ENCODE measurements around the gene BANF1.

Gene BANF1

GRCh38 chr11:66042996-66043906, 40.9 kb downstream of the BANF1 start:
- Histone ChIP-seq H3K9ac (ENCODE audit: low read depth, low read length) (no peak overlapping the region), H3K4me3 (ENCODE audit: low read depth in 1 of 2, low read length in 2 of 2) (no peak overlapping the region), H3K27me3 (ENCODE audit: insufficient read depth, low read length, poor library complexity) (no peaks in the 10 kb centered on the region), H3K27ac (ENCODE audit: low read length) (no peak overlapping the region), H2AFZ (ENCODE audit: low read depth, low read length) (no peak overlapping the region), H4K20me1 (ENCODE audit: insufficient read depth, low read length) (no peaks in the 10 kb centered on the region), H3K79me2 (ENCODE audit: insufficient read depth, low read length) (no peaks in the 10 kb centered on the region), H3K9me3 (ENCODE audit: insufficient read depth, low read length, severe bottlenecking) (no peaks in the 10 kb centered on the region), H3K36me3 (ENCODE audit: insufficient read depth, low read length) (no peaks in the 10 kb centered on the region), H3K4me1 (ENCODE audit: insufficient read depth, low read length) (peaks cover 13% of the 10 kb centered on the region), H3K4me2 (ENCODE audit: insufficient read depth, low read length) (no peak overlapping the region)
- ATAC-seq (ENCODE audit: insufficient read depth, low read depth) (no peak), DNase-seq (no peak)
- TF ChIP-seq EZH2 (IDR thresholded peaks at IDR 0.05; ENCODE audit: borderline replicate concordance, low read depth, low read length, severe bottlenecking) (no peak), CTCF (IDR thresholded peaks at IDR 0.05; ENCODE audit: borderline replicate concordance, extremely low read depth, low read length, poor library complexity, severe bottlenecking) (no peak)

GRCh38 chr11:66044757-66045156, 42.5 kb downstream of the BANF1 start:
- peaks cover 13% of the 10 kb centered on the region for H3K4me1 ChIP-seq (ENCODE audit: insufficient read depth, low read length)
- peak overlapping the region; percentile 59 for H3K4me2 ChIP-seq (ENCODE audit: insufficient read depth, low read length)
- DNase-seq: no peak
- peak overlapping the region; percentile 50 for H2AFZ ChIP-seq (ENCODE audit: low read depth, low read length)
- H3K9me3 ChIP-seq (ENCODE audit: insufficient read depth, low read length, severe bottlenecking): no peaks in the 10 kb centered on the region
- H4K20me1 ChIP-seq (ENCODE audit: insufficient read depth, low read length): no peaks in the 10 kb centered on the region
- H3K4me3 ChIP-seq (ENCODE audit: low read depth in 1 of 2, low read length in 2 of 2): peak overlapping the region in 1 of 2 experiments; percentile 19; a peak in 1 of 4 replicates
- H3K36me3 ChIP-seq (ENCODE audit: insufficient read depth, low read length): no peaks in the 10 kb centered on the region
- no peak overlapping the region for H3K27ac ChIP-seq (ENCODE audit: low read length)
- no peaks in the 10 kb centered on the region for H3K27me3 ChIP-seq (ENCODE audit: insufficient read depth, low read length, poor library complexity)
- ATAC-seq (ENCODE audit: insufficient read depth, low read depth): no peak
- H3K9ac ChIP-seq (ENCODE audit: low read depth, low read length): no peak overlapping the region
- no peak for TF ChIP-seq EZH2 (IDR thresholded peaks at IDR 0.05; ENCODE audit: borderline replicate concordance, low read depth, low read length, severe bottlenecking)
- no peak for TF ChIP-seq CTCF (IDR thresholded peaks at IDR 0.05; ENCODE audit: borderline replicate concordance, extremely low read depth, low read length, poor library complexity, severe bottlenecking)
- no peaks in the 10 kb centered on the region for H3K79me2 ChIP-seq (ENCODE audit: insufficient read depth, low read length)

- H3K9me3 ChIP-seq (ENCODE audit: insufficient read depth, low read length, severe bottlenecking): no peaks in the 10 kb centered on the region
- no peaks in the 10 kb centered on the region for H4K20me1 ChIP-seq (ENCODE audit: insufficient read depth, low read length)
- H3K4me3 ChIP-seq (ENCODE audit: low read depth in 1 of 2, low read length in 2 of 2): peak overlapping the region in 1 of 2 experiments; percentile 25; a peak in 1 of 4 replicates
- DNase-seq (peak; percentile 89), ATAC-seq (ENCODE audit: insufficient read depth, low read depth) (peak; percentile 97)
- H3K27ac ChIP-seq (ENCODE audit: low read length): no peak overlapping the region
- no peaks in the 10 kb centered on the region for H3K79me2 ChIP-seq (ENCODE audit: insufficient read depth, low read length)
- TF ChIP-seq EZH2 (IDR thresholded peaks at IDR 0.05; ENCODE audit: borderline replicate concordance, low read depth, low read length, severe bottlenecking): no peak
- peak; percentile 97 for TF ChIP-seq CTCF (IDR thresholded peaks at IDR 0.05; ENCODE audit: borderline replicate concordance, extremely low read depth, low read length, poor library complexity, severe bottlenecking)
- peak overlapping the region; percentile 18; the same call in 1 of the 2 replicates for H3K9ac ChIP-seq (ENCODE audit: low read depth, low read length)
- peak overlapping the region; percentile 59 for H3K4me2 ChIP-seq (ENCODE audit: insufficient read depth, low read length)
- H3K27me3 ChIP-seq (ENCODE audit: insufficient read depth, low read length, poor library complexity): no peaks in the 10 kb centered on the region
- no peaks in the 10 kb centered on the region for H3K36me3 ChIP-seq (ENCODE audit: insufficient read depth, low read length)
- peaks cover 13% of the 10 kb centered on the region for H3K4me1 ChIP-seq (ENCODE audit: insufficient read depth, low read length)
- H2AFZ ChIP-seq (ENCODE audit: low read depth, low read length): peak overlapping the region; percentile 77
Measured at GRCh38 chr11:66045177-66045639, 42.9 kb downstream of the BANF1 start.
